Hepatocyte (in vitro differentiated cells): Measurements from ENCODE around the gene CEP128. TPM values are rescaled to one million over a fixed set of nuclear protein-coding genes. Genes with fewer than 3 reads are reported as not detected.
A peak's percentile ranks its signal among the peaks of the same experiment; 100 is the strongest.

Experiments
- DNase-seq: peaks from one replicate; pipeline ENCODE4 v3.0.0-alpha.2; 2016; ENCODE audit warnings: low spot score
- H2AFZ ChIP-seq: fragments of 200-600 bp; sonication (generic); 2 replicates; pipeline ENCODE4 v1.6.0; 2016; ENCODE audit warnings: antibody characterized with exemption, mild to moderate bottlenecking
- H3K27ac ChIP-seq: fragments of 200-600 bp; sonication (generic); 2 replicates; pipeline ENCODE4 v1.5.1; 2016; ENCODE audit warnings: mild to moderate bottlenecking
- H3K27me3 ChIP-seq: fragments of 200-600 bp; sonication (generic); 2 replicates; pipeline ENCODE4 v1.6.1; 2016
- H3K36me3 ChIP-seq: fragments of 200-600 bp; sonication (generic); replicated peaks from 2 replicates; pipeline ENCODE4 v1.5.1; 2016; ENCODE audit warnings: low read depth; ENCODE audit not compliant: insufficient read depth
- H3K4me1 ChIP-seq: fragments of 200-600 bp; sonication (generic); 2 replicates; pipeline ENCODE4 v1.5.1; 2016; ENCODE audit warnings: mild to moderate bottlenecking, moderate library complexity; ENCODE audit not compliant: insufficient read depth
- H3K4me2 ChIP-seq: fragments of 200-600 bp; sonication (generic); 2 replicates; pipeline ENCODE4 v1.6.0; 2016
- H3K4me3 ChIP-seq: fragments of 200-600 bp; sonication (generic); 2 replicates; pipeline ENCODE4 v1.5.1; 2016; ENCODE audit warnings: mild to moderate bottlenecking
- H3K79me2 ChIP-seq: fragments of 200-600 bp; sonication (generic); 2 replicates; pipeline ENCODE4 v1.6.0; 2017; ENCODE audit warnings: mild to moderate bottlenecking
- H3K9me2 ChIP-seq: fragments of 200-600 bp; sonication (generic); replicated peaks from 2 replicates; pipeline ENCODE4 v1.6.0; 2017; ENCODE audit warnings: mild to moderate bottlenecking; ENCODE audit not compliant: insufficient read depth
- H3K9me3 ChIP-seq: fragments of 200-600 bp; sonication (generic); 2 replicates; pipeline ENCODE4 v1.5.1; 2016; ENCODE audit warnings: low read depth, mild to moderate bottlenecking
- H4K20me1 ChIP-seq: fragments of 200-600 bp; sonication (generic); 2 replicates; pipeline ENCODE4 v1.6.0; 2016; ENCODE audit warnings: mild to moderate bottlenecking; ENCODE audit not compliant: insufficient read depth, poor library complexity, severe bottlenecking
- EZH2 ChIP-seq: fragments of 200-600 bp; sonication (generic); IDR thresholded peaks from 2 replicates; pipeline ENCODE4 v1.6.1; 2016; ENCODE audit warnings: antibody characterized with exemption, mild to moderate bottlenecking, borderline replicate concordance
- EZH2phosphoT487 ChIP-seq: fragments of 200-600 bp; sonication (generic); IDR thresholded peaks from one replicate; pipeline ENCODE4 v1.6.1; 2018; ENCODE audit warnings: antibody characterized with exemption, mild to moderate bottlenecking, low read depth, moderate library complexity; ENCODE audit not compliant: unreplicated experiment, severe bottlenecking
- WGBS: methylation state at CpG from one replicate; pipeline ENCODE4 v1.1.6; 2016; ENCODE audit warnings: low lambda C conversion rate; ENCODE audit errors: missing lambda C conversion rate; 5-methylcytosine and 5-hydroxymethylcytosine counted together
- polyA plus RNA-seq: library from polyadenylated mRNA; unstranded; fragments of >200 nt; fragmentation: Nextera tagmentation; extraction: Ambion mirVana; gene quantifications from 2 replicates; pipeline ENCODE4 v1.2.1, GENCODE V29; 2016
- total RNA-seq: library from RNA; depleted of rRNA; stranded (reverse); fragments of >200 nt; gene quantifications from 2 replicates; pipeline ENCODE4 v1.2.3, GENCODE V29; 2014
- TF ChIP-seq, protein P1 (sequence below): fragments of 200-600 bp; sonication (generic); IDR thresholded peaks from 2 replicates; pipeline ENCODE4 v1.5.1; 2016; ENCODE audit warnings: antibody characterized with exemption, mild to moderate bottlenecking; ENCODE audit not compliant: poor library complexity

CEP128 gene
- total and polyA plus RNA-seq, 2 experiments from 2014 or later: 1.4 to 3.6 TPM

DNA sequence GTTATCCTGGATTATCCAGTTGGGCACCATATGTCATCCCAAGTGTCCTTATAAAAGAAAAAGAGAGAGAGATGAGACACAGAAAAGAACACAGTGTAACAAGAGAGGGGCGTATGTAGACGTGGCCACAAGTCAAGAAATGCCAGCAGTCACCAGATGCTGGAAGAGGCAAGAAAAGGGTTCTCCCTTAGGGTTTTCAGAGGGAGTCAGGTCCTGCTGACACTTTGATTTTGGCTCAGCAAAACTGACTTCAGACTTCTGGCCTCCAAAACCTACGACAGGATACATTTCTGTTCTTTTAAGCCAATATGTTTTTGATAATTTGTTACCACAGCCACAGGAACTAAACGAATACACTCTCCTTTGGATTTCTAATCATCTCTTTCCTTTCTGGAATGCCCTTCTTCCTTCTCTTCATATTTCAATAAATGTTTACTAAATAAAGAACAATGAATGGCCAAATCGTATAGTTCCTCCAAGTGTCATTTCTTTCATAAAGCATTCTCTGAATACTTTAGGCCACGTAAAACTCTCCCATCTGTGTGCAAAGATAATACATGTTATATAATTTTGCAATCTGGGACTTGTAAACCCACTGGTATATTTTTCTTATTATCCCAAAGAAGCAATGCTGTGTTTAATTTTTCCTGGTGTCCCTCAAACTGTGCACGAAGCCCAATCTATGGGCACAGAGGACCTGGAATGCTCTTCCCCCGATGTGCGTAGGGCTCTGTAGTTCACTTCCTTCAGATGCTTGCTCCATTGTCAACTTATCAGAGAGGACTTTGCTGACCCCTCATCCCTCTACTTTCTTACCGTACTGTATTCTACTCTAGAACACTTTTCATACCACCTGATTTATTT is 303.6 kb downstream of the CEP128 start:
- DNase-seq: no peak
- H2AFZ ChIP-seq: no peak overlapping the region

DNA sequence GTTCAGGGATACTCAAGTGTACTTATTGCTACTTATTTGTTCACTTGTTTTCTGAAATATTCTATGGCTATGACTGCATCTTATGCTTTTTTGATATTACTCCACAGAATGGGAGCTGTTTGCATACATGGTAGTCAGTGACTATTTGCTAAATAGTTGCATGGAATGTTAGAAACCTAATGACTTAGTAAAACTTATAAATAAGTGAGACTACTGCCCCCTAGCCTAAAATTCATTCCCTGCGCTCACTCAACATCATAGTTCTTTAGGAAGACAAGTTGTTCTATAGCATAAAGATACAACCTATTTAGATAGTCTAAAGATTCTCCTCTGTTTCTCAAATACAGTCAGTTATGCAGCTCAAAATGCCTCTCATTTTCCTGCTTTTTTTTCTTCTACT is 305.5 kb downstream of the CEP128 start:
- whole genome bisulfite sequencing: 97% methylated on average over 1 of the region's 1 CpG
- Histone ChIP-seq H3K4me3 (no peak overlapping the region), H3K4me1 (no peaks in the 10 kb centered on the region), H2AFZ (no peak overlapping the region), H3K9me3 (no peaks in the 10 kb centered on the region), H4K20me1 (no peaks in the 10 kb centered on the region), H3K9me2 (no peaks in the 10 kb centered on the region), H3K27me3 (no peaks in the 10 kb centered on the region), H3K36me3 (no peaks in the 10 kb centered on the region), H3K4me2 (no peak overlapping the region), H3K27ac (no peak overlapping the region), H3K79me2 (no peaks in the 10 kb centered on the region)
- TF ChIP-seq, protein P1, sequence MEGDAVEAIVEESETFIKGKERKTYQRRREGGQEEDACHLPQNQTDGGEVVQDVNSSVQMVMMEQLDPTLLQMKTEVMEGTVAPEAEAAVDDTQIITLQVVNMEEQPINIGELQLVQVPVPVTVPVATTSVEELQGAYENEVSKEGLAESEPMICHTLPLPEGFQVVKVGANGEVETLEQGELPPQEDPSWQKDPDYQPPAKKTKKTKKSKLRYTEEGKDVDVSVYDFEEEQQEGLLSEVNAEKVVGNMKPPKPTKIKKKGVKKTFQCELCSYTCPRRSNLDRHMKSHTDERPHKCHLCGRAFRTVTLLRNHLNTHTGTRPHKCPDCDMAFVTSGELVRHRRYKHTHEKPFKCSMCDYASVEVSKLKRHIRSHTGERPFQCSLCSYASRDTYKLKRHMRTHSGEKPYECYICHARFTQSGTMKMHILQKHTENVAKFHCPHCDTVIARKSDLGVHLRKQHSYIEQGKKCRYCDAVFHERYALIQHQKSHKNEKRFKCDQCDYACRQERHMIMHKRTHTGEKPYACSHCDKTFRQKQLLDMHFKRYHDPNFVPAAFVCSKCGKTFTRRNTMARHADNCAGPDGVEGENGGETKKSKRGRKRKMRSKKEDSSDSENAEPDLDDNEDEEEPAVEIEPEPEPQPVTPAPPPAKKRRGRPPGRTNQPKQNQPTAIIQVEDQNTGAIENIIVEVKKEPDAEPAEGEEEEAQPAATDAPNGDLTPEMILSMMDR: peak; percentile 35
- TF ChIP-seq EZH2: no peak
- peak; percentile 8 for DNase-seq

More for the DNA sequence above, 303.6 kb downstream of the CEP128 start:
- Histone ChIP-seq H3K9me3 (no peaks in the 10 kb centered on the region), H3K4me1 (no peaks in the 10 kb centered on the region), H3K4me3 (no peak overlapping the region), H3K4me2 (no peak overlapping the region), H3K27ac (no peak overlapping the region), H3K79me2 (no peaks in the 10 kb centered on the region), H3K36me3 (no peaks in the 10 kb centered on the region), H4K20me1 (no peaks in the 10 kb centered on the region), H3K9me2 (no peaks in the 10 kb centered on the region), H3K27me3 (no peaks in the 10 kb centered on the region)
- no peak for TF ChIP-seq EZH2
- TF ChIP-seq EZH2phosphoT487: no peak
- TF ChIP-seq, protein P1: no peak
- 91% methylated on average over 10 of the region's 10 CpGs for WGBS

DNA sequence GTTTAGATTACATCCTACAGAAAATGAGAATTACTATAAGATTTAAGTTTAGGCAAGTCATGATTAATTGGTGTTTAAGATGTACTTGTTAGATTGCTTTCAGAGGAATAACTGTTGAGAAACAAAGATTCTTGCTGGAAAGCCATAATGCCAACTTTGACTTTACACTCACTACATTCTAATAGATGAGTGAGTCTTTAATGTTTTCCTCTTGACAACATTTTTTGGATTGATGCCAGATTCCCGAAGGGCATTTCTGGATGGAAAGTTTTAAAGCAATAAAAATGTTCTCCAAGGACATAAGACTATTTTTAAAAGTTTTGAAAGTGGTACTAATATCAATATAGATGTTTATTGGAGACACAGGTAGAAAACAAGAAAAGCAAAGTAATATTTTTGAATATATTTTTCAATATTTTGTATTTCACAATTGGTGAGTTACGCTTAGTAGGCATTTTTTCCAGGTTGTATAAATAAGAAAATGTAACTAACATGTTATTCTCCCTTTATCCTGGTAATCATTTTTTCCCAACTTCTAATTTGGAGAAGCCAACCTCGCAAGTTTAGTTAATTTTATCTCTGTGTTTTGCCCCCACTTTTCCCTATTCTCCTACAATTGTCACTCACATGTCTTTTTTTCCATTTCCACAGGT is 307.3 kb downstream of the CEP128 start:
- WGBS: 89% methylated on average over 3 of the region's 3 CpGs
- no peaks in the 10 kb centered on the region for H3K4me1 ChIP-seq
- no peak for DNase-seq
- H3K4me2 ChIP-seq: no peak overlapping the region
- no peak overlapping the region for H3K27ac ChIP-seq
- H3K79me2 ChIP-seq: no peaks in the 10 kb centered on the region
- H3K9me3 ChIP-seq: no peaks in the 10 kb centered on the region
- no peaks in the 10 kb centered on the region for H3K9me2 ChIP-seq
- no peaks in the 10 kb centered on the region for H4K20me1 ChIP-seq
- H3K27me3 ChIP-seq: no peaks in the 10 kb centered on the region
- H2AFZ ChIP-seq: no peak overlapping the region
- H3K36me3 ChIP-seq: no peaks in the 10 kb centered on the region
- no peak overlapping the region for H3K4me3 ChIP-seq
- TF ChIP-seq EZH2phosphoT487 (no peak), EZH2 (no peak)
- TF ChIP-seq, protein P1: no peak
